IPS DF 19.7 (cell line): ENCODE data around the gene SAP25.
"Not testable (repeated sequence)": the region's sequence is repeated elsewhere in the genome, so short reads cannot be mapped to it uniquely, and the experiment has no call there.

Experiments
- DNase-seq: peaks from one replicate; pipeline ENCODE4 v3.0.0-alpha.2; 2013; ENCODE audit warnings: low read depth, low spot score

Gene SAP25

GRCh38 chr7:100535982-100536381 lies 37.7 kb downstream of the SAP25 start:
- DNase-seq: not testable (repeated sequence)

DNA sequence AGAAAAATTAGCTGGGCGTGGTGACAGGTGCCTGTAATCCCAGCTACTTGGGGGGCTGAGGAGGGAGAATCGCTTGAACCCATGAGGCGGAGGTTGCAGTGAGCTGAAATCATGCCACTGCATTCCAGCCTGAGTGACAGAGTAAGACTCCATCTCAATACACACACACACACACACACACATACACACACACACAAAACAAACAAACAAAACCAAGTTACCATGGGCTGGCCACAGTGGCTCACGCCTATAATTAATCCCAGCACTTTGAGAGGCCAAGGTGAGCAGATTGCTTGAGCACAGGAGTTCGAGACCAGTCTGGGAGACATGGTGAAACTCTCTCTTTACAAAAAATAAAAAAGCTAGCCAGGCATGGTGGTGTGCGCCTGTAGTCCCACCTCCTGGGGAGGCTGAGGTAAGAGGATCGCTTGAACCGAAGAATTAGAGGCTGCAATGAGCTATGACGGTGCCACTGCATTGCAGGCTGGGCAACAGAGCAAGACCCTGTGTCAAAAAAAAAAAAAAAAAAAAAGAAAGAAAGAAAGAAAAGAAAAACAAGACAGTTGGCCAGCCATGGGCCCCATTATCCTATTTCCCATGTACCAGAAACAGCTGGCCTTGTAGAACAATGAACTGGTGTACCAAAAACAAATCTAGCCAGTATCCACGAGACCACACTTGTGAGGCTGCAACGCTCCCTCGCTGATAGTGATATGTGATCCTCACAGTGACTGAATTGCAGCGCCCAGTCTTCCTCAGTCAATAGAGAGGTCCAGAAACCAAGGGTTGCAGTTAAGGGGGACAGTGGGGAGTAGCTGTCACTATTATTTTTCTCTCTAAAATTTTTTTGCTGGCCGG lies 41.3 kb downstream of the SAP25 start:
- no peak for DNase-seq

- DNase-seq: not testable (repeated sequence)
These were observed 45.4 kb downstream of the SAP25 start for GRCh38 chr7:100528108-100528866.

GRCh38 chr7:100523192-100523591 lies 50.5 kb downstream of the SAP25 start:
- DNase-seq: not testable (repeated sequence)
